CD4-positive, alpha-beta T cell treated with Interleukin-15 for 1 hour (primary cell): ENCODE data around the gene NGB.

Source experiments
- DNase-seq: peaks from one replicate; pipeline ENCODE4 v3.0.0-alpha.2; 2020

Gene NGB

DNA sequence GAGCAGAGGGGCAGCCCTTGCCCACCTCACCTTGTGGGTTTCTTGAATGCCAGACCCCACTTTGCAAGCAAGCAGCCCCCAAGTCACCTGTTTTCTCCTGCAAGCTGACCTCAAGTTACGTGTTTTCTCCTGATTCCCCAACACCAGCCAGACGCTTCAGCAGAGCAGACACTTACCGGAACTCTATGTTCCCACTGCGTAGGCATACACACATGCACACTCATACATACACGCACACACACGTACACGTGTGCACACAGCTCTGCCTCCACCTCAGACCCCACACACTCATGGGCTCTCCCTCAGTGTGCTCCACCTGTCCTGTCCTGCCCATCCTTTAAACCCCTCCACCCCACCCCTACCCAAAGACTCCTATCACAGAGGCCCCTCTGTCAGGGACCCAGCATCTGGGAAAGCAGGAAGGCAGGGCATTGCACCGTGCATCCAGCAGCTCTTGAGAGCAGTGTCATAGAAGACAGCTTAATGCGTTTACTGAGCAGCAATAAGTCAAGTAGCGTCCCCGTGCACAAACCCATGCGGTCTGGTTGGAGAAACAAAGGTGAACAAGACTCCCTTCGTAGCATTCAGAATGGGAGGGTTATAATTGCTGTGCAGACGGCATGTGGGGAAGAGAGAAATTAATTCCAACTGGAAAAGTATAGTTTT is 45.0 kb downstream of the NGB start:
- DNase-seq: no peak

DNA sequence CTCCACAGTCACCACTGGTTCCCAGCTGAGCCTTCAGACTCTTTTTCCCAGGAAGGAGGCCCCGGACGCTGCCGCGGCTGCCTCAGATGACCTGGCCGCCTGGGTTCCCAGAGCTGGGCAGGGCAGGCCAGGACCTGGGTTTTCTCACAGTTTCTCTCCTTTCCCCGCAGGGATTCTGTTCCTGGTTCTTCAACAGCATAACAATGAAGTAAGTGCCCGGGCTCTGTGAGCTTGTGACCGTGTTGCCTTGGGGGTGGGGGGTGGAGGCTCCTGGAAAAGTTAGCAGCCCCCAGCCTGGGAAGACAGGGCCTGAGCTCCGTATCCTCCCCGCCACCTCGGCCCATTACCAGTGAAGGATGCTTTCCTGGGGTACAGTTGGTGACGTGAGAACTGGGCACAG is 45.8 kb downstream of the NGB start:
- no peak for DNase-seq

DNA sequence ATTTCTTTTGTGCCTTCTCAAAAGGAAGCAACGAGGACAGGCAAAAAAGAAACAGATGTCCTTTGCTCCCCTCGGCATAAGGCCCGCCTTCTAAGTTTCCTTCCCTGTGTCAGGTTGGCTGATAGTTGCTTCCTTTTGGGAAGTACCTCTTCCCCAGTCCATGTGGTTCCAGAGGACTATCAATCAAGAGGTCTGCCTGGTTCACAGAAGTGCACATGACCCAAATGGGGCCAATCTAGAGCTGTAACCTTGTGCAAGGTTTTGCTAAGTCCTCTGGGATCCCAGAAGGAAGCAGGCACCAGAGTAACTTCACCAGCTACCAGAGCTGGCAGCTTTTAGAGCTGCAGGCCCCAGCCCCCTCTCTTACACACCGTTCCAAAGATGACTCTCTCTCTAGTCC is 46.8 kb downstream of the NGB start:
- DNase-seq: no peak

DNA sequence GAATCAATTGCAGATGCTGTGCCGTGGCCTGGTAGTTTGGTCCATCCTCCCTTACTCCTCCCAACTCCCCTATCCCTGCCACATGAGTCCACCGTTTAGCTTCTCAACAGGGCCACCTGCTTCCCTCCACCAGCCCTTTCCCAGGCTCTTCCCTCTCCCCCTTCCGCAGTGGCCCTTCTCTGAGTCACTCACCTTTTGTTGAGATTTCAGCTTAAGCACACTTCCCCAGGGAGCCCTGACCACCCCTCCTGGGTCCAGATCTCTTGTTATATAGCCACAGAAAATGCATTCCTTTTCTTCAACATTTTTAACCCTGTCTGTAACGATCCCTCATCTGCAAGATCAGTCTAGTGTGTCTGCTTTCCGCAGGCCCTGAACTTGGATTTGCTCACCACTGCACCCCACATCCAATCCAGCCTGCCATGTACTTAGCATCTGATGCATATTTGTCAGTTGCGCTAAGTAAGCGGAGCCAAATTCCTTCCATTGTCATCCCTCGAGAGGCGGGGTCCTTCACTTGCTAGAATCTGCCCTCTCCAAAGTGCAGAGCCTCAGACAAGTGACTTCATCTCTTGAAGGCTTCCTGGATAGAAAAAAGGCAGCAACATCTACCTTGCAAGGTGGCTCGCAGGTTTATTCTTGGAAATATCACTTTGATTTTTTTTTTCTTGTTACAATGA is 48.3 kb downstream of the NGB start:
- DNase-seq: no peak

DNA sequence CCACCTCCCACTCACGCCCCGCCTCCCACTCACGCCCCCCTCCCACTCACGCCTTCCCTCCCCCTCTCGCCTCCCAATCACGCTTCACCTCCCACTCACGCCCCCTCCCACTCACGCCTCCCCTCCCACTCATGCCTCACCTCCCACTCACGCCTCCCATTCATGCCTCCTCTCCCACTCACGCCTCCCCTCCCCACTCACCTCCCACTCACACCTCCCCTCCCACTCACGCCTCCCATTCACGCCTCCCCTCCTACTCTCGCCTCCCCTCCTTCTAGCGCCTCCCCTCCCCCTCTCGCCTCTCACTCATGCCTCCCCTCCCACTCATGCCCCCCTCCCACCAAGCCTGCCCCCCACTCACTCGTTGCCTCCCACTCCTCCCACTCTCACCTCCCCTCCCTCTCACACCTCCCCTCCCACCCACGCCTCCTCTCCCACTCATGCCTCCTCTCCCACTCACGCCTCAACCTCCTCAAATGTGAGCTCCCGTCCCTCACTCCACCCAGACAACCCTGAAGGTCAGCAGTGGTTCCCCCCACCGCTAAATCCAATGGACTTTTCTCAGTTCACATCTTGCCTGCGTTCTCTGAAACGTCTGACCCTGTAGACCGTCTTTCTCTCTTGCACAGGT is 49.6 kb downstream of the NGB start:
- DNase-seq: no peak

DNA sequence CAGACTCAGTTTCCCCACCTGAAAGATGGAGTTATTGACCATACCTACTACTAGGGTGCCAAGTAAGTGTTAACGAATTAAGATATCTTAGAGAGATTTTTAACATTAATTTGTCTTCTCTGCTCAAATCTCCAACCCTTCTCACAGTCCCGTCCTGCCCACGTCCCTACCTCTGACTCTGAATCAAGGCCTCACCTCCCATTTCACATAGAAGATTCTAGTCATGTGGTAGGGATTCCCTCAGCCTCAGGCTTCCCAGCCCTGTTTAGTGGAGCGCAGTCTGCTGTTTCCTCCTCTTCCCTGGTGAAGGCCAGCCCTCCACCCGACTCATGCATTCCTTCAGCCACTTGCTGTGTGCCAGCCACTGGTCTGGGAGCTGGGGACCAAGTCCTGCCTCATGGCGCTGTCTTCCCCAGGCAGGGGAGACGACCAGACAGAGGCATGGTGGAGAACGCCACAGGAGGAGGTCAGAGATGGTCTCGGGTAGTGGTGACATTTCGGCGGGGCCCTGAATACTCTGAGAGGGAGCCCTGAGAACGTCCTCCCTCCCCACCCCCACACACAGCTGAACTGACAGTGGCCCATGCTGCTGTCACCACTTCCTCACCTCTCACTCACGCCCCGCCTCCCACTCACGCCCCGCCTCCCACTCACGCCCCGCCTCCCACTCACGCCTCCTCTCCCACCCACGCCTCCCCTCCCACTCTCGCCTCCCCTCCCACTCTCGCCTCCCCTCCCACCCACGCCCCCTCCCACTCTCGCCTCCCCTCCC is 50.6 kb downstream of the NGB start:
- no peak for DNase-seq

DNA sequence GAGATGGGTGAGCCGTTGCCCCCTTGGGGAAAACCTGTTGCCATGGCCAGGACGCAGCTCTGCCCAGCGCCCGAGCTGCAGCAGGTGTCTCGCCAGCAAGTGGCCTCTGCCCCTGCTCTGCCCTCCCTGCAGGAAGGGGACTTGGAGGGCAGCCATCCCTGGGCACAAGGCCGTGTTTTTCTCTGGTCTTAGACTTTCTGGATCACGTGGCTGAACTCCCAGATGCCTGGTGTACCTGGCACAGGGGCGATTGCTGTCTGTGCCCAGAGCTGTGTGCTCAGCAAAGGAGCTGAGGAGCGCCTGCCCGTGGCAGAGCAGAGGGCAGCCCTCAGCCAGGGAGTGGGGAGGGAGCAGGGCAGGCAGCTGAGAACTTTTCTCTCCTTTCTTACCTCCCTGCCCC is 51.4 kb downstream of the NGB start:
- no peak for DNase-seq

DNA sequence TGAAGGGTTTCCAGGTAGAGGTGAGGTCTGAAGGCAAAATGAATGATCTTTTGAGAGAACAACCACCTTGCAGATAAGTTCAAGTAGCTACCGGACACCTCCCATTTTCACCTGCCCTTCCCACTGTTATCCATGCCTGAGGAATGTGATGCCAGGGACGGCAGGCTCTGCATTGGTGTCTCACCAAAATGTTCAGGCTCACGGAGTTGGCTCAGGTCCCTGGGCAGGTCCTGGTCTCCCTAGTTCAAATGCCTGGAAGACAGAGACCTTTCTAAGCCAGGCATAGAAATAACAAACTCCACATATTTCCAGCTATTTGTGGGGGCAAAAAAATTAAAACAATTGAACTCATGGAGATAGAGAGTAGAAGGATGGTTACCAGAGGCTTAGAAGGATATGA is 53.5 kb downstream of the NGB start:
- no peak for DNase-seq
